ENCODE data around the gene MAG. TPM values are rescaled to one million over a fixed set of nuclear protein-coding genes. Genes with fewer than 3 reads are reported as not detected.

The MAG gene
- total and polyA plus RNA-seq, 9 of the 15 experiments (the other 6 are each of a cell fraction or from before 2014, with no cell fraction given) = 0.11 to 10.0 (median 1.6) TPM

GRCh38 chr19:35306473-35307246, 14.7 kb downstream of the MAG start (continued):
- TF ChIP-seq NR2F6 (CRISPR knock-in tag; IDR thresholded peaks at IDR 0.05) (no peak), ZNF584 (CRISPR knock-in tag; IDR thresholded peaks at IDR 0.05; ENCODE audit: low read depth) (no peak), NCOA1 (IDR thresholded peaks at IDR 0.05; ENCODE audit: low read depth) (no peak), ZNF586 (CRISPR knock-in tag; conservative IDR thresholded peaks at IDR 0.05) (no peak), ZNF354B (CRISPR knock-in tag; IDR thresholded peaks at IDR 0.05) (no peak), HDAC3 (IDR thresholded peaks at IDR 0.05; ENCODE audit: borderline replicate concordance, partially characterized antibody) (no peak), STAG1 (CRISPR knock-in tag; IDR thresholded peaks at IDR 0.05; ENCODE audit: borderline replicate concordance) (no peak), ZNF143 (CRISPR knock-in tag; IDR thresholded peaks at IDR 0.05) (no peak), SNRNP70 (optimal IDR thresholded peaks at IDR 0.05; ENCODE audit: low read depth, low read length) (no peak), GATA2 (CRISPR knock-in tag; IDR thresholded peaks at IDR 0.05) (no peak), ZNF75A (CRISPR knock-in tag; IDR thresholded peaks at IDR 0.05) (no peak), XRCC5 (IDR thresholded peaks at IDR 0.05; ENCODE audit: low read depth, low read length) (no peak), ZNF766 (CRISPR knock-in tag; conservative IDR thresholded peaks at IDR 0.05) (peak; percentile 11; the same call in 1 of the 2 replicates), ATF1 (CRISPR knock-in tag; IDR thresholded peaks at IDR 0.05) (no peak), ATF1 (tag; IDR thresholded peaks at IDR 0.05) (no peak), HBP1 (CRISPR knock-in tag; IDR thresholded peaks at IDR 0.05) (no peak), ZNF124 (CRISPR knock-in tag; IDR thresholded peaks at IDR 0.05) (no peak), GATAD2A (IDR thresholded peaks at IDR 0.05) (no peak; the same call in 1 of the 2 replicates), FOXA3 (CRISPR knock-in tag; conservative IDR thresholded peaks at IDR 0.05 in 1 of 2, IDR thresholded peaks at IDR 0.05 in 1 of 2) (no peak), POLR2AphosphoS5 (IDR thresholded peaks at IDR 0.05; ENCODE audit: control insufficient read depth, insufficient read depth, low read depth, low read length) (no peak), TRIM28 (IDR thresholded peaks at IDR 0.05) (no peak)
- TF ChIP-seq, protein P1, sequence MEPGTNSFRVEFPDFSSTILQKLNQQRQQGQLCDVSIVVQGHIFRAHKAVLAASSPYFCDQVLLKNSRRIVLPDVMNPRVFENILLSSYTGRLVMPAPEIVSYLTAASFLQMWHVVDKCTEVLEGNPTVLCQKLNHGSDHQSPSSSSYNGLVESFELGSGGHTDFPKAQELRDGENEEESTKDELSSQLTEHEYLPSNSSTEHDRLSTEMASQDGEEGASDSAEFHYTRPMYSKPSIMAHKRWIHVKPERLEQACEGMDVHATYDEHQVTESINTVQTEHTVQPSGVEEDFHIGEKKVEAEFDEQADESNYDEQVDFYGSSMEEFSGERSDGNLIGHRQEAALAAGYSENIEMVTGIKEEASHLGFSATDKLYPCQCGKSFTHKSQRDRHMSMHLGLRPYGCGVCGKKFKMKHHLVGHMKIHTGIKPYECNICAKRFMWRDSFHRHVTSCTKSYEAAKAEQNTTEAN (CRISPR knock-in tag; IDR thresholded peaks at IDR 0.05) = no peak
- TF ChIP-seq, protein P2, sequence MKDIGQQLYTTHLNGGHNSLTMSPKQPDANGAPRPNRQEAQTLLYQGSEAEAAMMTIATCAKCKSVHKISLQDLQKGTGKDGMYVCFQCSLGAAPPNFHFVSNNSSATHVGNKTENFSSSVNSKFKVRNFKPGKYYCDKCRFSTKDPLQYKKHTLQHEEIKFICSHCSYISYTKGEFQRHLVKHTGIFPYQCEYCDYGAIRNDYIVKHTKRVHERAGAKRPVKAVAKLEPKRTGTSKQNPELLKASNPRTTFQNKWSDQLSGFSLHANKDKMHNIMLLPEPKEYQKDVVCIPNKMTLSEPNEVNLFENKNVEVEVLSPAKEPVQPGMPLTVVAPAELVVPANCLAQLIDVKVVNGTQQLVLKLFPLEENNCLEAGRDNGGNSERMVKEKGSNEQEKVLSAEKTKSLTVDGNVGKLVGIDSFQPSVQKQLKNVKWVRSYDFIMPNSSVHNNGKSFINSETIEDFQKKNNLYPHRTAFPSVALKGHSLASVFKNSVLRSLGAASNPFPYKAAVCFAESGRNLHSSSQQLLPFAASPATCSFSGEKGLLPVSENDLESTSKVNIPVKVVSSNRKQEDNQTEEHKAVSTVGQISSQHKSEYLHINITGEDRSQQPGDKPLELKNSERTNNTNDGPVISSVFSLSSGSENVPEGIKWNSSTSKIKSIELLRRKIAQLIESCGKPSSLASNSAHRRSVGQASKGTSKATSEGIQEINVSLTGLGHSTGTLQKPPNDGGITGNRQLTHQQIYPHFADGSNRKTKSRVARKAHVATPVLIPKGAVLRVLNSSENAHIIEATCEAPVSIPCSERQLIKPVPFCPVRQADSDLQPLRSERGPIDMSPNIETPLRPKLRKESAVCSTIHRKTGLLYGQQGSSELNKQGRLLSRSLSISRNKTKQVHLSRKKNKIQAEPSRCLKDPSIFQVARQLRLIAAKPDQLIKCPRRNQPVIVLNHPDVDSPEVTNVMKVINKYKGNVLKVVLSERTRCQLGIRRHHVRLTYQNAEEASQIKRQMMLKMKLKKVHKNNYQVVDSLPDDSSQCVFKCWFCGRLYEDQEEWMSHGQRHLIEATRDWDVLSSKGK (CRISPR knock-in tag; IDR thresholded peaks at IDR 0.05) = no peak

All from K562 (cell line).